Vagina (tissue), 2 donors: ENCODE results near the gene RBM3.

Experiments used
- POLR2AphosphoS5 ChIP-seq, 2 donors: sonication (generic); formaldehyde crosslinking; IDR thresholded peaks; one replicate each; pipeline ENCODE4 v1.9.0; 2017; ENCODE audit warnings: antibody characterized with exemption in 2 of 2, mild to moderate bottlenecking in 2 of 2, low read depth in 1 of 2; ENCODE audit not compliant: insufficient read depth in 1 of 2
- TF ChIP-seq, protein P1 (sequence below), 3 experiments: fragments of 450-650 bp in 2 of 3; fragments of 200-600 bp in 1 of 3; sonication (generic) in 1 of 3; IDR thresholded peaks; one replicate each; pipeline ENCODE4 v1.5.1; 2017 to 2019; ENCODE audit warnings: antibody characterized with exemption in 3 of 3, mild to moderate bottlenecking in 2 of 3, moderate library complexity in 2 of 3

GRCh38 chrX:48613502-48614160 lies 39.3 kb downstream of the RBM3 start:
- TF ChIP-seq, protein P1, sequence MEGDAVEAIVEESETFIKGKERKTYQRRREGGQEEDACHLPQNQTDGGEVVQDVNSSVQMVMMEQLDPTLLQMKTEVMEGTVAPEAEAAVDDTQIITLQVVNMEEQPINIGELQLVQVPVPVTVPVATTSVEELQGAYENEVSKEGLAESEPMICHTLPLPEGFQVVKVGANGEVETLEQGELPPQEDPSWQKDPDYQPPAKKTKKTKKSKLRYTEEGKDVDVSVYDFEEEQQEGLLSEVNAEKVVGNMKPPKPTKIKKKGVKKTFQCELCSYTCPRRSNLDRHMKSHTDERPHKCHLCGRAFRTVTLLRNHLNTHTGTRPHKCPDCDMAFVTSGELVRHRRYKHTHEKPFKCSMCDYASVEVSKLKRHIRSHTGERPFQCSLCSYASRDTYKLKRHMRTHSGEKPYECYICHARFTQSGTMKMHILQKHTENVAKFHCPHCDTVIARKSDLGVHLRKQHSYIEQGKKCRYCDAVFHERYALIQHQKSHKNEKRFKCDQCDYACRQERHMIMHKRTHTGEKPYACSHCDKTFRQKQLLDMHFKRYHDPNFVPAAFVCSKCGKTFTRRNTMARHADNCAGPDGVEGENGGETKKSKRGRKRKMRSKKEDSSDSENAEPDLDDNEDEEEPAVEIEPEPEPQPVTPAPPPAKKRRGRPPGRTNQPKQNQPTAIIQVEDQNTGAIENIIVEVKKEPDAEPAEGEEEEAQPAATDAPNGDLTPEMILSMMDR (IDR thresholded peaks at IDR 0.05) = no peak
- TF ChIP-seq POLR2AphosphoS5 (IDR thresholded peaks at IDR 0.05; ENCODE audit: insufficient read depth in 1 of 2, low read depth in 1 of 2) = no peak
